ENCODE results near the gene PKN1. TPM values are rescaled to one million over a fixed set of nuclear protein-coding genes. Genes with fewer than 3 reads are reported as not detected.

PKN1 gene
- total and polyA plus RNA-seq, 9 of the 15 experiments (the other 6 are each of a cell fraction or from before 2014, with no cell fraction given): 0.30 to 228 (median 77.5) TPM

GRCh38 chr19:14479975-14480699 lies 47.0 kb downstream of the PKN1 start (continued):
- TF ChIP-seq MTA3 (IDR thresholded peaks at IDR 0.05; ENCODE audit: borderline replicate concordance) (peak; percentile 73; the same call in 1 of the 2 replicates), NFXL1 (CRISPR knock-in tag; IDR thresholded peaks at IDR 0.05) (no peak), NCOR1 (IDR thresholded peaks at IDR 0.05) (no peak), ARNT (IDR thresholded peaks at IDR 0.05) (no peak), AFF1 (IDR thresholded peaks at IDR 0.05; ENCODE audit: low read depth in 1 of 2, partially characterized antibody in 2 of 2) (no peak), TCFL5 (CRISPR knock-in tag; conservative IDR thresholded peaks at IDR 0.05) (no peak), ZNF79 (CRISPR knock-in tag; IDR thresholded peaks at IDR 0.05; ENCODE audit: low read depth) (no peak), ATF7 (IDR thresholded peaks at IDR 0.05) (peak; percentile 35; the same call in 1 of the 2 replicates), RBM22 (IDR thresholded peaks at IDR 0.05; ENCODE audit: low read depth, low read length, poor library complexity, severe bottlenecking) (peak; percentile 20), HDGF (IDR thresholded peaks at IDR 0.05) (no peak), E2F1 (CRISPR knock-in tag; IDR thresholded peaks at IDR 0.05) (no peak), MITF (IDR thresholded peaks at IDR 0.05) (no peak), ETV1 (tag; conservative IDR thresholded peaks at IDR 0.05; ENCODE audit: low read depth) (no peak), E2F5 (CRISPR knock-in tag; IDR thresholded peaks at IDR 0.05) (no peak), NCOA1 (IDR thresholded peaks at IDR 0.05; ENCODE audit: low read depth) (no peak), EGR1 (conservative IDR thresholded peaks at IDR 0.05) (peak; percentile 80), PYGO2 (tag; IDR thresholded peaks at IDR 0.05) (no peak), NCOA2 (IDR thresholded peaks at IDR 0.05; ENCODE audit: partially characterized antibody in 2 of 2) (no peak), SIN3A (IDR thresholded peaks at IDR 0.05; ENCODE audit: borderline replicate concordance in 2 of 2, control insufficient read depth in 1 of 2, low read depth in 2 of 2, low read length in 2 of 2) (no peak), CBFB (CRISPR knock-in tag; IDR thresholded peaks at IDR 0.05) (peak; percentile 32; the same call in 1 of the 2 replicates), C11orf30 (IDR thresholded peaks at IDR 0.05; ENCODE audit: low read depth) (no peak), ZNF140 (CRISPR knock-in tag; IDR thresholded peaks at IDR 0.05) (no peak)
